NCI-H2029 treated with DMSO at 0.1 percent for 48 hours (cell line): ENCODE results near the gene PAX2.

Experiments
- DNase-seq: peaks from one replicate; lab custom pipeline; 2025; lab: John Stamatoyannopoulos, UW

PAX2 gene

DNA sequence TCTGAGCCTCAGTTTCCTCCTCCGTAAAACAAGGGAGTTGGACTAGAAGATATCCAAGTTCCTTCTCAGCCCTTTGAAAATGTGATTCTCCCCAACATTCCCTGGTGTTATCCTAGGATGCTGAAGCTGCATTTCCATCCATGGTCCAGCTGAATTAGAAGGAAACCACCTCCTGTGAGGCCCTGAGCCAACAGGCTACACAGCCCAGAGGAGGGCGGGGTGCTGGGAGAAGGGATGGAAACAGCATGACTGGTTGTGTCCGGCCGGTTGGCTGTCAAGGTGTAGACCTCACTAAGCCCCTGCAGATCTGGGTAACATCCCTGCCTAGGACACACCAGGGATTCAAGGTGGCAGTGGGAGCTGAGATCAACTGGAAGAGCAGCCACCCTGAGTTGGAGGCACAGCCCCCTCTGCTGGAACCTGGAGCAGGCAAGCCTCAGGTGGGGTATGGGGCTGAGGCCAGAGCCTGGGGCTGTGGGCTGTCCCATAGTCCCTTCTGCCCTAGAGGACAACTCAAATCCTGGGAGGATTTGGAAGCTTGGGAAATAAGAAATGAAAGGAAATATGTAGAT, 72.0 kb downstream of the PAX2 start:
- no peak for DNase-seq

DNA sequence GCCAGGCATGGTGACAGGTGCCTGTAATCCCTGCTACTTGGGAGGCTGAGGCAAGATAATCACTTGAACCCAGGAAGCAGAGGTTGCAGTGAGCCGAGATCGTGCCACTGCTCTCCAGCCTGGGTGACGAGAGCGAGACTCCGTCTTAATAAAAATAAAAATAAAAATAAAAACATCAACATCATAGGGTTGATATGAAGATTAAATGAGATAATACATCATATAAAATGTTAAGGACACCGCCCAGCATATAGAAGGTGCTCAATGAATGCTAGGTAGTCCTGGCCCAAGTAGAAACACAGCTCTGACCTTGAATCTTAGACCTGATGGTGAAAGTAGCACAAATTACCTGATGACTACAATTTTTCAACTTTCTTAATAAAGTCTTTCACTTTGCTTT, 74.0 kb downstream of the PAX2 start:
- no peak for DNase-seq

DNA sequence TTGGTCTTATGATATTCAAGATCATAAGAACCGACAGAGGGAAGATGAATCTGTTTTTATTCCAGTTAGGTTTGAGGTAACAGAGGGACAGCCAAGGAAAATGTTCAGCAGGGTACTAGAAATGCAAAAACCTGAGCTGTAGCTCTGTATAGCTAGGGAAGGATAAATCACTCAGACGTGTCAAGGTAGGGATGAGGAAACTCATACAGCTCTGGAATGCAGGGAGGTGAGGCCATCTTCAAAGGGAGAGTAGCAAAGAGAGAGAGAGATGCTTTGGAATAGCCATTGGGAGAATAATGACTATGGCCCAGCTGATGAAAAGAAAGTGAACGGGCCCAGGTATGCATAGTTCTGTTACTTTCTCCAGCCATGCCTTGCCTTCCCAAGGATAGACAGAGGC, 77.8 kb downstream of the PAX2 start:
- DNase-seq: no peak

DNA sequence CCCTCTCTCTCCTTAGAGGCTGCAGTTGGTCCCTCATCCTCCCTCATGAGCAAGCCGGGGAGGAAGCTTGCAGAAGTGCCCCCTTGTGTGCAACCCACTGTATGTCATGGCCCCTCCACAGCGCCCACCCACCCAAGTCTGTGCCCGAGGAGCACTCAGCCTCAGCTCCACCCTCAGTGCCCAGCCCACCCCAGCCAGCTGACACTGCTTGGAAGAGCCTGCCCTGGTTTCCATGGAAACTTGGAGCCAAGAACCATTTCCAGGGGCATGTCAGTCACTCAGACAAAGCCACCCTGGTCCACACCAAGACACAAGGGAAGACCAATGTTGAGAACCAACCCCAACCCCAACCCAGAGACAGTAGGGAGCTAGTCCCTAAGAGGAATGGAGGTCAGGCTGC, 79.5 kb downstream of the PAX2 start:
- no peak for DNase-seq

DNA sequence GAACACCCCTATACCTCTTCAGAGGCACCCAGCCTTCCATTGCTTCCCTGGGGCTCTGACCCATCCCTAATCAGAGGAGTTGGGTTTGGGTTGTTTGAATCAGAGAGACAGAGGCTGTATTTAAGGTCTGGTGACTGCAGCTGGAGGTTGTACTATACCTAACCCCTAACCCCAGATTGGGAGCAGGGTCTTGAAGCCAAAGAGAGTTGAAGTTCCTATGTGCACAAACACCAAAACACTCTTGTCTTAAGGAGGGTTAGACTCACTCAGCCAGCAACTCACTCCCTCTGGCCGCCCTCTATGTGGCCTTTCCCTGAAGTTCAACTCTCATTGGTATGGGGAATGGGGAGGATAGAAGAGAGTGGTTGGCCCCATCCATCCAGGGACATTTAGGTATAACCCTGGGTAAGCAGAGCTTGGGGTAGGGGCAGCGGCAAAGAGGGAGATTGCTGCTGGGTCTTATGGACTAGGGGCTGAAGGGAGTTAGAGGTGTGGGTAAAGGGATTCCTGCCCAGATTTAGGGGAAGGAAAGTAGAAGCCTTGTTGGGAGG, 80.0 kb downstream of the PAX2 start:
- DNase-seq: no peak

DNA sequence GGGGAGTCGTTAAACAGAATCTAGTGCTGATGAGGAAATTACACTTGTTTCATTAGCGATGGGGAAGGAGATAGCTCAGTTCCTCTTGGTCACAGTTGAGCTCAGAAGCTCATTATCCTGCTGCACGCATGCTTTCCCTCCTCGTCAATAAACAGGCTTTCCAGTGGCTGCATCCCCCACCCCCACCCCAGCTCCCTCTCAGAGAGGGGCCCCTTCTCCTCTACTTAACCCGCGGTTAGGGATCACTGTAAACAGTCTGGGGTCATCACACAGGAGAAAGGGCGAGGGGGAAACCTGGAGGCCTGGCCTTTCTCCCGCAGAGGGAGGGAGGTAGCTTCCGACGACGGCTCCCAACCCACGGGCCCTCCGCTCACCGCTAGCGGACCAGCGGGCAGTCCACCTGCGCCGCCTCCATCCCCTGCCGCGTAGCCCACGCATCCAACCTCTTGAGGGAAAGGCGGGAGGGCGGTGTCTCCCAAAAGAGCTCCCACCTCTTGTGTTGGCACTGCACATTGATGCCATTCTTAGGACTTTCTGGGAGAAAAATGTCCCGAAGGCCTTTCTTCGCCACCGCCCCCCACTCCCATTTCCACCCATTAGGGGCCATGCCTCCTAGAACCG, 80.8 kb downstream of the PAX2 start:
- no peak for DNase-seq

DNA sequence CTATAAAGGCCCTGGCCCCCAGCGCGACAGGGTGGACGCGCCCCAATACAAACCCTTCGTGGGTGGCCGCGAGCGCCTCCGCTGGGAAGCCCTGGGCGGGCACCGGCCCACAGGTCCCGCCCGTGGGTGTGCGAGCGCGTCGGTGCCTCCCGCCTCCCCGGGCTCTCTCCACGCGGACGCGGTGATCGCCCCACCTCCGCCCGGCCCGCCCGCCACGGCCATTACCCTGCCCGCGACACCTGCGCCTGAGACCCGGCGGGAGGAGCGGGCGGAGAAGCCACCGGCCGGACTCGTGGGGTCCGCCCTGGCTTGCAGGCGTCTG, 81.2 kb downstream of the PAX2 start:
- DNase-seq: no peak

DNA sequence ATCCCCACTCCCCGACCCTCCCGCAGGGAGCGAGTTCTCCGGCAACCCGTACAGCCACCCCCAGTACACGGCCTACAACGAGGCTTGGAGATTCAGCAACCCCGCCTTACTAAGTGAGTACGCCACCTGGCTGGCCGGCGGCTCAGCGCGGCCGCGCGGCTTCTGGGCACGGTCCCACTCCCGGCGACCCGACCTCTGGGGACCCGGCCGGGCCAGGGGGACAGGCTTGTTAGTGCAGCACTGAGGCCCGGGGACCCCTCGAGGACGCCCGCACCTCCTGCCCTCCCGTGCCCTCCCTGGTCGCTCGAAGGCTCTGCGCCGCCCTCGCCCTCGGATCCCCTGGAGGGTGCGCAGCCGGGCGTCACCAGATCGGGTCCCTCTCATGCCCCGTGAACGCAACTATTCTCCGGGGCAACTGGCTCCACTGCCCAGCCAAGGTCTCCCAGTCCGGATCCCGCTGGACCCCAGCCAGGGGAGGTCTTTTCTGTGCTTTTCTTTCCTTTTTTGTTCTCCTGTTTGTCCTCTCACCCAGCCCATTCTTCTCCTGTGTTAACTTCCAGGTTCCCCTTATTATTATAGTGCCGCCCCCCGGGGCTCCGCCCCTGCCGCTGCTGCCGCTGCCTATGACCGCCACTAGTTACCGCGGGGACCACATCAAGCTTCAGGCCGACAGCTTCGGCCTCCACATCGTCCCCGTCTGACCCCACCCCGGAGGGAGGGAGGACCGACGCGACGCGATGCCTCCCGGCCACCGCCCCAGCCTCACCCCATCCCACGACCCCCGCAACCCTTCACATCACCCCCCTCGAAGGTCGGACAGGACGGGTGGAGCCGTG, 81.8 kb downstream of the PAX2 start:
- no peak for DNase-seq

DNA sequence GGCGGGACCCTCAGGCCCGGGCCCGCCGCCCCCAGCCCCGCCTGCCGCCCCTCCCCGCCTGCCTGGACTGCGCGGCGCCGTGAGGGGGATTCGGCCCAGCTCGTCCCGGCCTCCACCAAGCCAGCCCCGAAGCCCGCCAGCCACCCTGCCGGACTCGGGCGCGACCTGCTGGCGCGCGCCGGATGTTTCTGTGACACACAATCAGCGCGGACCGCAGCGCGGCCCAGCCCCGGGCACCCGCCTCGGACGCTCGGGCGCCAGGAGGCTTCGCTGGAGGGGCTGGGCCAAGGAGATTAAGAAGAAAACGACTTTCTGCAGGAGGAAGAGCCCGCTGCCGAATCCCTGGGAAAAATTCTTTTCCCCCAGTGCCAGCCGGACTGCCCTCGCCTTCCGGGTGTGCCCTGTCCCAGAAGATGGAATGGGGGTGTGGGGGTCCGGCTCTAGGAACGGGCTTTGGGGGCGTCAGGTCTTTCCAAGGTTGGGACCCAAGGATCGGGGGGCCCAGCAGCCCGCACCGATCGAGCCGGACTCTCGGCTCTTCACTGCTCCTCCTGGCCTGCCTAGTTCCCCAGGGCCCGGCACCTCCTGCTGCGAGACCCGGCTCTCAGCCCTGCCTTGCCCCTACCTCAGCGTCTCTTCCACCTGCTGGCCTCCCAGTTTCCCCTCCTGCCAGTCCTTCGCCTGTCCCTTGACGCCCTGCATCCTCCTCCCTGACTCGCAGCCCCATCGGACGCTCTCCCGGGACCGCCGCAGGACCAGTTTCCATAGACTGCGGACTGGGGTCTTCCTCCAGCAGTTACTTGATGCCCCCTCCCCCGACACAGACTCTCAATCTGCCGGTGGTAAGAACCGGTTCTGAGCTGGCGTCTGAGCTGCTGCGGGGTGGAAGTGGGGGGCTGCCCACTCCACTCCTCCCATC, 82.7 kb downstream of the PAX2 start:
- DNase-seq: no peak

DNA sequence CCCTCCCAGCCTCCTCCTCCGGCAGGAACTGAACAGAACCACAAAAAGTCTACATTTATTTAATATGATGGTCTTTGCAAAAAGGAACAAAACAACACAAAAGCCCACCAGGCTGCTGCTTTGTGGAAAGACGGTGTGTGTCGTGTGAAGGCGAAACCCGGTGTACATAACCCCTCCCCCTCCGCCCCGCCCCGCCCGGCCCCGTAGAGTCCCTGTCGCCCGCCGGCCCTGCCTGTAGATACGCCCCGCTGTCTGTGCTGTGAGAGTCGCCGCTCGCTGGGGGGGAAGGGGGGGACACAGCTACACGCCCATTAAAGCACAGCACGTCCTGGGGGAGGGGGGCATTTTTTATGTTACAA, 83.3 kb downstream of the PAX2 start:
- DNase-seq: no peak

DNA sequence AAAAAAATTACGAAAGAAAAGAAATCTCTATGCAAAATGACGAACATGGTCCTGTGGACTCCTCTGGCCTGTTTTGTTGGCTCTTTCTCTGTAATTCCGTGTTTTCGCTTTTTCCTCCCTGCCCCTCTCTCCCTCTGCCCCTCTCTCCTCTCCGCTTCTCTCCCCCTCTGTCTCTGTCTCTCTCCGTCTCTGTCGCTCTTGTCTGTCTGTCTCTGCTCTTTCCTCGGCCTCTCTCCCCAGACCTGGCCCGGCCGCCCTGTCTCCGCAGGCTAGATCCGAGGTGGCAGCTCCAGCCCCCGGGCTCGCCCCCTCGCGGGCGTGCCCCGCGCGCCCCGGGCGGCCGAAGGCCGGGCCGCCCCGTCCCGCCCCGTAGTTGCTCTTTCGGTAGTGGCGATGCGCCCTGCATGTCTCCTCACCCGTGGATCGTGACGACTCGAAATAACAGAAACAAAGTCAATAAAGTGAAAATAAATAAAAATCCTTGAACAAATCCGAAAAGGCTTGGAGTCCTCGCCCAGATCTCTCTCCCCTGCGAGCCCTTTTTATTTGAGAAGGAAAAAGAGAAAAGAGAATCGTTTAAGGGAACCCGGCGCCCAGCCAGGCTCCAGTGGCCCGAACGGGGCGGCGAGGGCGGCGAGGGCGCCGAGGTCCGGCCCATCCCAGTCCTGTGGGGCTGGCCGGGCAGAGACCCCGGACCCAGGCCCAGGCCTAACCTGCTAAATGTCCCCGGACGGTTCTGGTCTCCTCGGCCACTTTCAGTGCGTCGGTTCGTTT, 83.9 kb downstream of the PAX2 start:
- no peak for DNase-seq

DNA sequence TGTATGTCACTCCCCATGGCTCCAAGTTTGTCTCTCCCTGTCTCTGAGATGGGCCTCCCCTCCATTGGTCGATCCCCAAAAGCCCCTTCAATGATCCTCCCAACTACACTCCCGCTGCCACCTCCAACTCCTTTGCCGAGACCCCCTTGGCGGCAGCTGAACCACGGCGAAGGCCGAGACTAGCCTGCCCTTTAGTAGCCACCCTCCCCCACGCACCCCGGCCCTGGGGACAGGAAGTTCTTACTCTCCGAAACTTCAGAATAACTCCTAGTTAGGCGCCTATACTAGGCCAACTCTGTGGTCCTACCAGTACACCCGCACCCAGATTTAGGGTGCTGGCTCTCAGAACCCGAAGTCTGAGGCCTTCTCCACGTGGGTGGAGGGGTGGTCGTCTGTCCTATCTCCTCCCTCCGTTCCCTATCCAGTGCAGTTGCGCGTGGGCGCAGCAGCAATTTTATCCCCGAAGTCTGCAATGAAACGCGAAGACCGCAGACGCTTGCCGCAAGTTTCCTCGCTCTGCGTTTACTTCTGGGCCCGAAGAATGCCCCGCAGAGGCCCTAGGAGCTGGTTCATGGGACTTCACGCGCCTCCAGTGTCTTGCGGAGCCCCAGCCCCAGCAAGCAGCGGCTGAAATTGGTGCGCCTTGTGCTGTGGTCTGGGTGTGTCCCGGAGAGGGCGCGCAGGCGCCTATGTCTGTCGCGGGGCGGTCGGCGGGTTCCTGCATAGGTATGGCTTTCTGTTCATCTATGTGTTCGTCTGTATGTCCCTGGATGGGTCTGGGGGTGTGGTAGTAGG, 84.7 kb downstream of the PAX2 start:
- DNase-seq: no peak

DNA sequence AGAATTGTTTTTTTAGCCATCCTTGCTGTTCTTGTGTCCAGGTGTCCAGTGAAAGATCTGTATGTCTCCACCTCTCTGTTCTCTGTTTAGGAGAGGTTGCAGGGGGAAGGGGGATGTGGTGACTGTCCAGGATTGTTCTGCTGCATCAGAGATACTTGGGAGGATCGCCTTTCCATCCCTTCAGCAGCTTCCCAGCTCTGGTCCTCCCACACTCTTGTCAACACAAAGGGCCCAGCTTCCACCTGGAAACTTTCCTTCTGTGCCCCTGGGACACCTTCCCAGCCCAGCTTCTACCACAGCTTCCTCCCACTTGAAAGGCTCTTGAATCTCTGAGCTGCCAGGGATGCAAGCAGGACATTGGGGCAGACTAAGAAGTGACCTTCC, 85.3 kb downstream of the PAX2 start:
- DNase-seq: no peak

DNA sequence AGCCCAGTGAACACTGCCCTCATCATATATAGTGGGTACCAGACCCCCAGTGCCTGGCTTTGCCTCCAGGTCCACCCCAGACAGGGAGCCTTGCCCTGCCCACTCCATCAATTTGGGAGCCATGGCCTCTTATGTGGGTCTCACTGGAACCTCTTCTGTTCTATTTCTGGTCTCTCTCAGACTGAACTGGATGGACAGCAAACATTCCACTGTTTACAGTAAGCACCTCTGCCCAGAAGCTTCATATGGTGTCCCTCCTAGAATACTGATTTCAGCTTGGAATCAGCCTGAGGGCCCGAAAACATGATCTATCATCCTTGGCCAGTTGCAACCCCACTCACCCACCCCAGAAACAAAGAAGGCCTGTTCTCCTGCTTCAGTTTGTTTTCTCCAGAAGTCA, 86.4 kb downstream of the PAX2 start:
- no peak for DNase-seq

DNA sequence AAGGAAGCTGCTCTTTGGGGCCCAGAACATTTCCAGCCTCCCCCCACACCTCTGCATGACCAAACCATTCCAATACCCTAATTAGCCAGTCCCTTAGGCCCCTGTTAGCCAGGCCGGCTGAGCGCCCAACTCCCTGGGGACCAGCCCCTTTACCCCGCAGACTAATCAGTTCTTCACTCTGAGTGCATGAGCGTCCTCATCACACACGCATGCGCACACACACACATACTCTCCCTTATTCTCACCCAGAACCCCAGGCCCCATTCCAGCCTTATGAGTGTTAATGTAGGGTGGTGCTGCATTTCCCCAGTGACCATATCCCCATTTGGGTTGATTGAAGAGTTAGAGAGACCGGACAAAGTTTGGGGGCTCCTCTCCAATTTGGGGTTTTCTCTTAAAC, 90.4 kb downstream of the PAX2 start:
- no peak for DNase-seq

DNA sequence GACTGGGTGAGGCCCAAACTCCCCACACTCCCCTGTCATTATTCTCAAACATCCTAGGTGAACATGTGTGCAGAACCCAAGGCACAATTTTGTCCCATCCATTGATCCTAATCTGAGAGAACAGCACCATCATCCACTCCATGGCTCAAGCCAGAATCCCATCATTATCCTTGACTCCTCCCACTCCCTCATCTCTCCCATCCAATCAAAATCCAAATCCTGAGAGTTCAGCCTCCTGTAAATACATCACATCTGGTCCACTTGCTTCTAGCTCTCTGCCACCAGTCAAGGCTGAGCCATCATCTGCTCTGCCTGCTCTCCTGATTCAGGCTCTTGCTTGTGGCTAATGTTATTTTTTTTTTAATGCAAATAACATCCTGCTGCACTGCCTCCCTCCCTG, 91.5 kb downstream of the PAX2 start:
- no peak for DNase-seq

DNA sequence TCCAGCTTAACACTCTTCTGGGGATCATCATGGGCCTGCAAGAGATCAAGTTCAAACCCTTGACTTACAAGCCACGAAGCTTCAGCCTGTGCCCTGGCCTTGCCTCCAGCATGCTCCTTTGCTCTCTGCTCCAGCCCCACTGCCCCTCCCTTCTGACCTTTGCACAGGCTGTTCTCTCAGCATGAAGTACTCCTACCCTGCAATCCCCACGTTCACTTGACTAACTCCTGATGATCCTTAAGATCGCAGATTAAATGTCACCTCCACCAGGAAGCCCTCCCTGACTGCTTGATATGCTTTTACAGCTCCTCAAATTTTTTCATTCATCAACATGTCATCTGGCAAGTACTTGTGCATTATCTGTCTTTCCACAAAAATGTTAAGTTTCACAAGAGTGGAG, 91.9 kb downstream of the PAX2 start:
- no peak for DNase-seq

DNA sequence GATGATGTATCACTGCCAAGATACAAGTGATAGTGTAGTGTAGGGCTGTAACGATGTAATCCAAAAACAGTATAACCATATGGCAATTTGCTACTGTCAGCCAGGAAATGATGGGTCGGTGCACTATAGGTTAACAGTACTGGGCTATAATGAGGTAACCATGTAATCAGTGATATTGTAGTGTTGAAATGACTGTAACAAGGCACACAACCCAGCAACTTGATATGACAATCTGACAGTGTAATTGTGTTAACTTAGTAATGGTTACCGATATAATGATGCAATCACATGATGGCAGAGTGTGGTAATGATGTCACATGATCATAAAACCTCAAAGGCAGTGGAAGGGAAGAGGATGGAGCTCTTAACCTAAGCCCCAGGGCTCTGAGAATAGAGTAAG, 93.6 kb downstream of the PAX2 start:
- no peak for DNase-seq

DNA sequence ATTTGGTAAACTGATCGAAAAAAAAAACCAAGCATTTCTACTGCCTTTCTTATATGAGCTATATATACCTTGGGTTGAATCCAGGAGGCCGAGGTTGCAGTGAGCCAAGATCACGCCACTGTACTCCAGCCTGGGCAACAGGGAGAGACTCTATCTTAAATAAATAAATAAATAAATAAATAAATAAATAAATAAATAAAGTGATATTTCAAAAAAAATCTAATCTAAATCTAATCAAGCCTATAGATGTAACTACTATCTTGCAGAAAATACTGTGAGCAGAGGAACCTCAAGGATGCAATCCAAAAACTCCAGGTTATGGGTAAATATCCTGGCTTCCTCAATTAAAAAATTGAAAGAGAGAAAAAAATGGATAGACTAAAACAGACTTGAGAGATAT, 96.1 kb downstream of the PAX2 start:
- DNase-seq: no peak

DNA sequence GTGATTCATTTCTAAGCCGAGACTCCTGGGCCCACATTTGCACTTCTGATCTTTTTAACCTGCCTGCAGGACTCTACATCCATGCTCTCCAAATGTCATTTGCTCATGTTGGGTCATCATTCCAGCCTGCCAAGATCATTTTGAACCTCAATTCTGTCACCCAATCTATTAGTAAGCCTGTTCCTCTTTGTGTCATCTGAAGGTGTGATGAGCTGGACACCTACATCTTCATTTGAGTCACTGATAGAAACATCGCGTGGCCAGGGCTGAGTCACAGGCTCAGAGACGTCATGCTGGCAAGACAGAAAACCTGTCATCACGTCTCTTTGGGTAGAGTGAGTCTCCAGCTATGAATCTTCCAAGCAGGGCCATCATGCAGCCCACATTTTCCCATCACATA, 102.1 kb downstream of the PAX2 start:
- DNase-seq: no peak

DNA sequence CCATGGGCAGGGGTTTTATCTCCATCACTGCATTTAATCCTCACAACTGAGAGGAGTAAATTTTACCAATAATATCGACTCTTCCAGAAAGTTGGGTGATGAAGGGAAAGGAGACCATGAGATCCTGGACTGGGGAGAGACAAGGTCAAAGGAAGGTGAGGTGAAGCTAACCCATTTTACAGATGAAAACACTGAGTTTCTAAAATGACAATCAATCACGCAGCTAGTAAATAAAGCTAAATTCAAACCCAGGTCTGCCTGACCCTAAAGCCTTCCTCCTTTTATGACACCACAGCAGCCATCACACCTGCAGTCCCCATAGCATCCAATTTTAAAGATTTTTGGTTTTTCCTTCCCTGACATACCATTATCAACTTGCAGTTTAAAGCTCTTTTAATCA, 103.4 kb downstream of the PAX2 start:
- DNase-seq: no peak
